WTC11 (cell line): ENCODE data around the gene PIAS3. TPM values are rescaled to one million over a fixed set of nuclear protein-coding genes. Genes with fewer than 3 reads are reported as not detected.
A peak's percentile ranks its signal among the peaks of the same experiment; 100 is the strongest.
"Not testable (repeated sequence)": the region's sequence is repeated elsewhere in the genome, so short reads cannot be mapped to it uniquely, and the experiment has no call there.

Source experiments
- ATAC-seq: fragments of 200-7000 bp; cut with Tn5 transposase; 2 replicates; pipeline ENCODE4 v1.10.0; 2021; ENCODE audit warnings: mild to moderate bottlenecking, moderate library complexity
- CTCF ChIA-PET: fragments of 300-600 bp; sonication (Branson Sonifier 250); formaldehyde crosslinking; loops from one replicate; lab custom pipeline; 2021; ENCODE audit warnings: antibody characterized with exemption; lab: Charles Lee
- POLR2A ChIA-PET: fragments of 350-600 bp; sonication (Branson Sonifier 250); formaldehyde crosslinking; loops from one replicate; lab custom pipeline; 2021; ENCODE audit warnings: antibody characterized with exemption; lab: Charles Lee
- DNase-seq: peaks from one replicate; pipeline ENCODE4 v3.0.0; 2021; ENCODE audit warnings: low spot score
- H3K27ac Mint-ChIP-seq: 2 replicates; pipeline ENCODE4 v1.8.0; 2021; ENCODE audit warnings: mixed read lengths
- H3K27me3 Mint-ChIP-seq: 2 replicates; pipeline ENCODE4 v1.8.0; 2021; ENCODE audit warnings: low read depth, mild to moderate bottlenecking, moderate library complexity, mixed read lengths
- H3K36me3 Mint-ChIP-seq: 2 replicates; pipeline ENCODE4 v1.8.0; 2021; ENCODE audit warnings: mixed read lengths
- H3K4me1 Mint-ChIP-seq: 2 replicates; pipeline ENCODE4 v1.8.0; 2022; ENCODE audit warnings: mixed read lengths
- H3K4me3 Mint-ChIP-seq: 2 replicates; pipeline ENCODE4 v1.8.0; 2021; ENCODE audit warnings: mild to moderate bottlenecking, moderate library complexity, mixed read lengths
- H3K9me3 Mint-ChIP-seq: 2 replicates; pipeline ENCODE4 v1.8.0; 2021; ENCODE audit warnings: mixed read lengths
- AFF4 ChIP-seq: sonication (generic); formaldehyde crosslinking; IDR thresholded peaks from 2 replicates; pipeline ENCODE4 v1.8.1; 2023; ENCODE audit warnings: mild to moderate bottlenecking, missing genetic modification reagents, borderline replicate concordance
- ATF2 ChIP-seq: sonication (generic); formaldehyde crosslinking; IDR thresholded peaks from 2 replicates; pipeline ENCODE4 v1.8.1; 2022; ENCODE audit warnings: low read depth, missing genetic modification reagents, borderline replicate concordance
- CREB1 ChIP-seq: sonication (generic); formaldehyde crosslinking; IDR thresholded peaks from 2 replicates; pipeline ENCODE4 v1.8.0; 2023; ENCODE audit warnings: mild to moderate bottlenecking, missing genetic modification reagents
- E2F5 ChIP-seq: sonication (generic); formaldehyde crosslinking; IDR thresholded peaks from 2 replicates; pipeline ENCODE4 v1.8.1; 2022; ENCODE audit warnings: mild to moderate bottlenecking, moderate library complexity, missing genetic modification reagents
- GABPB1 ChIP-seq: sonication (generic); formaldehyde crosslinking; IDR thresholded peaks from 2 replicates; pipeline ENCODE4 v1.8.1; 2023; ENCODE audit warnings: mild to moderate bottlenecking, missing genetic modification reagents
- HMGA2 ChIP-seq: fragments of 250-450 bp; sonication (Bioruptor Pico); IDR thresholded peaks from 2 replicates; pipeline ENCODE4 v1.4.0; 2021; ENCODE audit warnings: mild to moderate bottlenecking, moderate library complexity
- IRF1 ChIP-seq: sonication (generic); formaldehyde crosslinking; IDR thresholded peaks from 2 replicates; pipeline ENCODE4 v1.8.0; 2023; ENCODE audit warnings: missing genetic modification reagents
- JUN ChIP-seq: sonication (generic); formaldehyde crosslinking; IDR thresholded peaks from 2 replicates; pipeline ENCODE4 v1.8.0; 2023; ENCODE audit warnings: mild to moderate bottlenecking, missing genetic modification reagents
- MXD4 ChIP-seq: fragments of 250-450 bp; sonication (Bioruptor Pico); IDR thresholded peaks from 2 replicates; pipeline ENCODE4 v1.8.0; 2021; ENCODE audit warnings: mild to moderate bottlenecking, moderate library complexity, borderline replicate concordance
- NFE2L1 ChIP-seq: sonication (generic); formaldehyde crosslinking; IDR thresholded peaks from 2 replicates; pipeline ENCODE4 v1.8.1; 2023; ENCODE audit warnings: missing genetic modification reagents
- NFYB ChIP-seq: sonication (generic); formaldehyde crosslinking; conservative IDR thresholded peaks from 2 replicates; pipeline ENCODE4 v1.8.0; 2022; ENCODE audit warnings: low read depth, missing genetic modification reagents
- PRRX2 ChIP-seq: fragments of 250-450 bp; sonication (Bioruptor Pico); IDR thresholded peaks from 2 replicates; pipeline ENCODE4 v1.8.0; 2021; ENCODE audit warnings: mild to moderate bottlenecking
- RELA ChIP-seq: sonication (generic); formaldehyde crosslinking; IDR thresholded peaks from 2 replicates; pipeline ENCODE4 v1.8.1; 2022; ENCODE audit warnings: missing genetic modification reagents, mild to moderate bottlenecking, borderline replicate concordance
- SMAD4 ChIP-seq: sonication (generic); formaldehyde crosslinking; IDR thresholded peaks from 2 replicates; pipeline ENCODE4 v1.8.0; 2022; ENCODE audit warnings: mild to moderate bottlenecking, missing genetic modification reagents
- TEAD1 ChIP-seq: sonication (generic); formaldehyde crosslinking; IDR thresholded peaks from 2 replicates; pipeline ENCODE4 v1.8.0; 2022; ENCODE audit warnings: mild to moderate bottlenecking, missing genetic modification reagents
- ZNF121 ChIP-seq: sonication (generic); formaldehyde crosslinking; IDR thresholded peaks from 2 replicates; pipeline ENCODE4 v1.8.0; 2023; ENCODE audit warnings: missing genetic modification reagents
- ZNF138 ChIP-seq: sonication (generic); formaldehyde crosslinking; conservative IDR thresholded peaks from 2 replicates; pipeline ENCODE4 v1.8.1; 2022; ENCODE audit warnings: mild to moderate bottlenecking, moderate library complexity, missing genetic modification reagents
- ZNF281 ChIP-seq: sonication (generic); formaldehyde crosslinking; IDR thresholded peaks from 2 replicates; pipeline ENCODE4 v1.8.0; 2023; ENCODE audit warnings: mild to moderate bottlenecking, missing genetic modification reagents
- ZNF512 ChIP-seq: sonication (generic); formaldehyde crosslinking; IDR thresholded peaks from 2 replicates; pipeline ENCODE4 v1.8.1; 2022; ENCODE audit warnings: missing genetic modification reagents, borderline replicate concordance
- total RNA-seq: library from RNA; stranded (reverse); gene quantifications from 3 replicates; pipeline ENCODE4 v1.2.3, GENCODE V29; 2021

The PIAS3 gene
- total RNA-seq, 1 experiment from 2014 or later, result 44.9 TPM

GRCh38 chr1:145823565-145824498 lies 35.0 kb downstream of the PIAS3 start, which contains the start of the genes POLR3C and RNF115 (continued):
- TF ChIP-seq ZNF512 (CRISPR knock-in tag), result no peak
- TF ChIP-seq CREB1 (CRISPR knock-in tag), result no peak
- TF ChIP-seq PRRX2 (CRISPR knock-in tag), result no peak
- no peak for TF ChIP-seq JUN (CRISPR knock-in tag)
- TF ChIP-seq ZNF138, result no peak
- TF ChIP-seq HMGA2 (CRISPR knock-in tag), result no peak
- TF ChIP-seq RELA, result no peak
- TF ChIP-seq MXD4 (CRISPR knock-in tag), result no peak
- TF ChIP-seq AFF4 (CRISPR knock-in tag), result no peak
- TF ChIP-seq IRF1 (CRISPR knock-in tag), result no peak
- no peak for TF ChIP-seq SMAD4 (CRISPR knock-in tag)
- peak; percentile 60; the same call in 1 of the 2 replicates for TF ChIP-seq TEAD1
- TF ChIP-seq GABPB1 (CRISPR knock-in tag), result peak; percentile 70
- peak; percentile 87; the same call in 1 of the 2 replicates for TF ChIP-seq E2F5 (CRISPR knock-in tag)
- no peak for TF ChIP-seq NFYB (CRISPR knock-in tag)
- TF ChIP-seq NFE2L1 (CRISPR knock-in tag), result no peak
- no peak for TF ChIP-seq ZNF281 (CRISPR knock-in tag)
- TF ChIP-seq ZNF121 (CRISPR knock-in tag), result peak; percentile 75
- no peak for TF ChIP-seq ATF2 (CRISPR knock-in tag)

GRCh38 chr1:145822779-145823331 lies 36.0 kb downstream of the PIAS3 start:
- H3K4me1 Mint-ChIP-seq, H3K9me3 Mint-ChIP-seq, ATAC-seq, H3K4me3 Mint-ChIP-seq, H3K27ac Mint-ChIP-seq, DNase-seq, H3K27me3 Mint-ChIP-seq, CTCF ChIA-PET: not testable (repeated sequence)
- peaks cover 18% of the 10 kb centered on the region for H3K36me3 Mint-ChIP-seq
- POLR2A ChIA-PET, result interaction anchor here (1.6 kb wide), 1 partner anchor 23 kb away, joined by 7 read pairs; the partner anchor contains the start of gene NUDT17

- H3K27ac Mint-ChIP-seq, H3K4me1 Mint-ChIP-seq, H3K36me3 Mint-ChIP-seq, H3K9me3 Mint-ChIP-seq, H3K27me3 Mint-ChIP-seq, ATAC-seq, CTCF ChIA-PET, POLR2A ChIA-PET, H3K4me3 Mint-ChIP-seq, DNase-seq: not testable (repeated sequence)
Measured at GRCh38 chr1:145818095-145818494, 40.8 kb downstream of the PIAS3 start.
